ENCODE data around the gene TEX19.

The TEX19 gene

GRCh38 chr17:82358465-82359350, at the start of gene TEX19:
Gene TEX19, plus strand, starts transcription at chr17:82359247. Its CDS starts 2,904 bp downstream, at chr17:82362151.
- no peak for DNase-seq (ENCODE audit: low read depth)

GRCh38 chr17:82309656-82310570, 49.1 kb upstream of the TEX19 start:
- DNase-seq (ENCODE audit: low read depth): no peak

- DNase-seq (ENCODE audit: low read depth): no peak
These were observed 48.2 kb upstream of the TEX19 start for GRCh38 chr17:82310877-82311276.

DNA sequence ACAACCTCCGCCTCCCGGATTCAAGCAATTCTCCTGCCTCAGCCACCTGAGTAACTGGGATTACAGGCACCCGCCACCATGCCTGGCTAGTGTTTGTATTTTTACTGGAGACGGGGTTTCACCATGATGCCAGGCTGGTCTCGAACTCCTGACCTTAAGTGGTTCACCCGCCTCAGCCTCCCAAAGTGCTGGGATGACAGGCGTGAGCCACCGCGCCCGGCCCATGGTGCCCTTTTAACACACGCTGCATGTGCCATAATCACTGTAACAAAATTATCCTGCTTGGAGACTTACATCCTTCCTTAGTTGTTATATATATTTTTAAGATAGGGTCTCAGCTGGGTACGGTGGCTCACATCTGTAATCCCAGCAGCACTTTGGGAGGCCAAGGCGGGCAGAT, 47.1 kb upstream of the TEX19 start:
- no peak for DNase-seq (ENCODE audit: low read depth)

- DNase-seq (ENCODE audit: low read depth): no peak
These were observed 45.6 kb upstream of the TEX19 start for GRCh38 chr17:82313195-82314011.

- DNase-seq (ENCODE audit: low read depth): no peak
These were observed 44.9 kb upstream of the TEX19 start for GRCh38 chr17:82314012-82314726.

DNA sequence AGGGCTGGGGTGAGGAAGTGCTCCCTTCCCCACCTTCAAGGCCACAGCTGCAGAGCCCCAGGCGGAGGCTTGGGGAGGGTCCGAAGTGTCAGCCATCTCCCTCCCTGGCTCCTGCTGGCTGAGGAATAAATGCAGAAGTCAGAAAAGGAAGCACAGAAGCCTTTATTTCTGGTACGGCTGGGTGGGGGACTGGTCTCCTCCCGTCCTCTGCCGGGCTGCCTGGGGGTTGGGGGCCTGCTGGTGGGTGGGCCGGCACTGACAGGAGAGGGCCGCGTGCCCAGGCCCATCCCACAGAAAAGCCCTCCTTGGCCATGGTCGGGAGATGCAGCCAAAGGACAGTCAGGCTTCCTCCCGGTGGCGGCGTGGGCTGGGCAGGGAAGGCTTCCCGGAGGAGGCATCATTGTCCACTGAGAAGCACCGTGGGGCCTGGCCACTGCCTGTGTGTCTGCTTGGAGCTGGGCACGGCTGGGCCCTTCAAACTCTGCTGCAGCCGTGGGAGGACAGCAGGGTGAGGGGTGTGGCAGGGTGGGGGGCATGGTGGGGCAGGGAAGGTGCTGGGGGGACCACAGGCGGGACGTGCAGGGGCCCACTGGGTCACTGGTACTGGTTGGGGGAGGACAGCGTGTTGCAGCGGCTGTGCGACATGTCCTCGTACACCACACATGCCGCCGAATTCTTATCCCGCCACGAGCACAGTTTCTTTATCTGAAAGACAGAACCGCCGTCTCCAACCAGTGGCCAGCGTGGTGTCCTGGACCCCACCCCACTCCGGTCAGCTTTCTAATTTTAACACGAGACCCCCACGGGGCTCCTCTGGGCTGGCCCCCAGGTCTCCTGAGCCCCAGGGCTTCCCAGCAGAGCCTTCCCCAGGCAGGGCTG, 44.1 kb upstream of the TEX19 start:
- no peak for DNase-seq (ENCODE audit: low read depth)

DNA sequence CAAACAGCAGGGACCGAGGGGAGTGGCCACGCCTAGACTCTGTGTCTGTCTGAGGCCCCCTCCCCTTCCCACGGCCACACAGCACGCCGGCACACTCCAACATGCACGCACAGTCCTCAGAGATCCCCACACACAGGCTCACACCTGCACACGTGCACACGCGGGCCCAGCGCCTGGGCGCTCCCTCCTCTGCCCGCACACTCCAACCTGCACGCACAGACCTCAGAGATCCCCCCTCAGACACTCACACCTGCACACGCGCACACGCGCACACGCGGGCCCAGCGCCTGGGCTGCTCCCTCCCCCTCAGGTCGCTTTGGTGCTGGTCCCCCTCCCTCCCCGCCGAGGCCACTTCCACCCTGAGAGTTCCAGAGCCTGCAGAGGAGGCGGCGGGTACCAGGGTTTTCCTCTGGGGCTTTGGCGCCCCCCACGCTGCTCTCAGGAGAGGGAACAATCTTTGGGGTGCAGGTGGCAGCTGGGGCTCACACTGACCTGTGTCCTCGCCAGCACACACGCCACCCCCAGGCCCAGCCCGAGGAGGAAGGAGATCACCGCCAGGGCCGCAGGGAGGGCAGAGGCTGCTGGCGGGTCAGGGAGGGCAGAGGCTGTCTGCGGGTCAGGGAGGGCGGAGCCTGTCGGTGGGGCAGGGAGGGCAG, 43.2 kb upstream of the TEX19 start:
- no peak for DNase-seq (ENCODE audit: low read depth)

- DNase-seq (ENCODE audit: low read depth): no peak
These were observed 42.2 kb upstream of the TEX19 start for GRCh38 chr17:82316651-82317393.

GRCh38 chr17:82317394-82318168, 41.5 kb upstream of the TEX19 start, which contains the start of gene CD7:
Gene CD7, minus strand, starts transcription at chr17:82317608. Its CDS starts 113 bp downstream, at chr17:82317495.
- DNase-seq (ENCODE audit: low read depth): no peak

DNA sequence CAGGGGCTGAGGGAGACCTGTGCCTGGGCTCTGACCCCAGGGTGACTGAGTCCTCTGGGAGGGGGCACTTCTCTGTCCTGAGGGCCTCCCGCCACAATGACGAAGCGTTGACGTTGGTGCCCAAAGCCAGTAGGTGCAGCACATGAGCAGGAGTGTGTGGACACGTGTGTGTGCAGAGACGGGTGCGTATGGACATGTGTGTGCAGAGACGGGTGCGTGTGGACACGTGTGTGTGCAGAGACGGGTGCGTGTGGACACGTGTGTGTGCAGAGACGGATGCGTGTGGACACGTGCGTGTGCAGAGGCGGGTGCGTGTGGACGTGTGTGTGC, 40.9 kb upstream of the TEX19 start:
- no peak for DNase-seq (ENCODE audit: low read depth)

- no peak for DNase-seq (ENCODE audit: low read depth)
These were observed 40.1 kb upstream of the TEX19 start for GRCh38 chr17:82318772-82319606.

- no peak for DNase-seq (ENCODE audit: low read depth)
These were observed 39.4 kb upstream of the TEX19 start for GRCh38 chr17:82319619-82320062.

DNA sequence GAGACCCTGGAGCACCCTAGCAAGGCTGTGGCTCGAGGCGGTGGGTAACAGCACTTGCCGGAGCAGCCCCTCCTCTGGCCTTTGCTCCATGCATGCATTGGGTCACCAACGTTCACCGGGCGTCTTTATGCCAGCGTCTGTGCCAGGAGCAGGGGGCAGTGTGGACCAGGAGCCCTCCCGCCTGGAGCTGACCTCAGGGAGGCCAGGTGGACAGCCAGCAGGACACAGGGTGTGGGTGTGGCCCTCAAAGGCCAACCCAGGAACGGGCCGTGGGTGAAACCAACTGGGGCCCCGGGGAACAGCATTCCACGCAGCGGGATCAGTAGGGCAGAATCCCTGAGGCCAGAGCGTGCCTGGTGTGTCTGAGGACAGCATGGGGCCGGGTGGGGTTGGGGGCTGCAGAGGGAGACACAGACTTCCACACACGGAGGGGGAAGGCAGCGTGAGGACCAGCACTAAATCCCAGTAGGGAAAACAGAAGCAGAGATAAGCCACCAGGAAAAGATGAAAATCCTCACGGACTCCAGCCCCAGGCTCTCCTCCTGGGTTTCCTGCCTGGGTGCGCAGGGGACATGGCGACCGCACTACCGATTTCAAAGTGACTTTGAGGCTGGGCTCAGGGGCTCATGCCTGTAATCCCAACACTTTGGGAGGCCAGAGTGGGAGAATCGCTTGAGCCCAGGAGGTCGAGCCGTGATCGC, 38.8 kb upstream of the TEX19 start:
- DNase-seq (ENCODE audit: low read depth): no peak

GRCh38 chr17:82320956-82321927, 37.8 kb upstream of the TEX19 start:
- DNase-seq (ENCODE audit: low read depth): no peak

All from HS-5 (cell line).